ENCODE data around the gene NT5DC3.

NT5DC3 gene

GRCh38 chr12:103745962-103746361, 95.1 kb downstream of the NT5DC3 start:
- no peak for DNase-seq

GRCh38 chr12:103743788-103744187, 97.2 kb downstream of the NT5DC3 start:
- DNase-seq, result no peak

- DNase-seq, result no peak
Measured at GRCh38 chr12:103742349-103742932, 98.6 kb downstream of the NT5DC3 start.

- no peak for DNase-seq
Measured at GRCh38 chr12:103737881-103738280, 103.2 kb downstream of the NT5DC3 start.

- no peak for DNase-seq
Measured at GRCh38 chr12:103736572-103736971, 104.5 kb downstream of the NT5DC3 start.

GRCh38 chr12:103735291-103735690, 105.7 kb downstream of the NT5DC3 start:
- no peak for DNase-seq

GRCh38 chr12:103734863-103735262, 106.2 kb downstream of the NT5DC3 start:
- no peak for DNase-seq

GRCh38 chr12:103731539-103731938, 109.5 kb downstream of the NT5DC3 start:
- DNase-seq, result no peak

GRCh38 chr12:103729499-103729898, 111.5 kb downstream of the NT5DC3 start:
- DNase-seq, result no peak

GRCh38 chr12:103728323-103728722, 112.7 kb downstream of the NT5DC3 start:
- DNase-seq, result no peak

GRCh38 chr12:103727638-103728037, 113.4 kb downstream of the NT5DC3 start:
- no peak for DNase-seq

GRCh38 chr12:103725398-103725797, 115.6 kb downstream of the NT5DC3 start:
- no peak for DNase-seq
